ENCODE measurements around the gene ARF1.

- TF ChIP-seq SIX5 (IDR thresholded peaks at IDR 0.05; ENCODE audit: low read depth, low read length) = no peak
- TF ChIP-seq KDM1A (IDR thresholded peaks at IDR 0.05; ENCODE audit: borderline replicate concordance, low read length) = no peak
- no peak for TF ChIP-seq BRCA1 (IDR thresholded peaks at IDR 0.05; ENCODE audit: low read depth, low read length)
- TF ChIP-seq, protein P1, sequence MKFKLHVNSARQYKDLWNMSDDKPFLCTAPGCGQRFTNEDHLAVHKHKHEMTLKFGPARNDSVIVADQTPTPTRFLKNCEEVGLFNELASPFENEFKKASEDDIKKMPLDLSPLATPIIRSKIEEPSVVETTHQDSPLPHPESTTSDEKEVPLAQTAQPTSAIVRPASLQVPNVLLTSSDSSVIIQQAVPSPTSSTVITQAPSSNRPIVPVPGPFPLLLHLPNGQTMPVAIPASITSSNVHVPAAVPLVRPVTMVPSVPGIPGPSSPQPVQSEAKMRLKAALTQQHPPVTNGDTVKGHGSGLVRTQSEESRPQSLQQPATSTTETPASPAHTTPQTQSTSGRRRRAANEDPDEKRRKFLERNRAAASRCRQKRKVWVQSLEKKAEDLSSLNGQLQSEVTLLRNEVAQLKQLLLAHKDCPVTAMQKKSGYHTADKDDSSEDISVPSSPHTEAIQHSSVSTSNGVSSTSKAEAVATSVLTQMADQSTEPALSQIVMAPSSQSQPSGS (IDR thresholded peaks at IDR 0.05; ENCODE audit: low read length) = no peak
- no peak for TF ChIP-seq CTCF (IDR thresholded peaks at IDR 0.05; ENCODE audit: control extremely low read depth in 1 of 3, insufficient read depth in 1 of 3, low read depth in 1 of 3, low read length in 3 of 3)
- no peak for TF ChIP-seq TEAD4 (IDR thresholded peaks at IDR 0.05; ENCODE audit: low read depth, low read length)
- no peak for TF ChIP-seq EZH2 (IDR thresholded peaks at IDR 0.05; ENCODE audit: low read depth, low read length, severe bottlenecking)
- TF ChIP-seq ZNF274 (IDR thresholded peaks at IDR 0.05; ENCODE audit: borderline replicate concordance, extremely low read depth, low read length) = no peak
- TF ChIP-seq SRF (IDR thresholded peaks at IDR 0.05; ENCODE audit: low read depth, low read length) = no peak
- no peak for TF ChIP-seq RFX5 (IDR thresholded peaks at IDR 0.05; ENCODE audit: borderline replicate concordance, low read depth, low read length)
Observed at GRCh38 chr1:228081578-228082213, 812 bp upstream of the ARF1 start.
